GM12878 (cell line): ENCODE data around the gene ANK3.

ENCODE experiments used
- GABPA ChIP-seq: IDR thresholded peaks from 2 replicates; pipeline ENCODE4 v1.6.1; 2014; ENCODE audit warnings: antibody characterized with exemption, low read depth, mild to moderate bottlenecking, inconsistent platforms
- NBN ChIP-seq: fragments of 450-650 bp; IDR thresholded peaks from 2 replicates; pipeline ENCODE4 v1.6.1; 2016
- NFIC ChIP-seq: IDR thresholded peaks from 2 replicates; pipeline ENCODE4 v1.6.1; 2012; ENCODE audit warnings: low read depth, mild to moderate bottlenecking, inconsistent platforms, low read length, moderate library complexity
- NFXL1 ChIP-seq: fragments of 450-650 bp; IDR thresholded peaks from 2 replicates; pipeline ENCODE4 v1.6.1; 2017; ENCODE audit warnings: antibody characterized with exemption, mild to moderate bottlenecking, borderline replicate concordance
- POLR2AphosphoS5 ChIP-seq: IDR thresholded peaks from 2 replicates; pipeline ENCODE4 v1.6.1; 2011; ENCODE audit warnings: mild to moderate bottlenecking, low read length, inconsistent platforms
- TF ChIP-seq, protein P1 (sequence below), 3 experiments: IDR thresholded peaks in 2 of 3; conservative IDR thresholded peaks in 1 of 3; 2 replicates each; pipeline ENCODE4 v1.5.1; 2011; ENCODE audit warnings: low read depth in 3 of 3, low read length in 3 of 3, mild to moderate bottlenecking in 3 of 3, control low read depth in 2 of 3, moderate library complexity in 2 of 3, inconsistent platforms in 1 of 3, mixed read lengths in 1 of 3; ENCODE audit not compliant: control insufficient read depth in 2 of 3, insufficient read depth in 1 of 3; ENCODE audit errors: extremely low read depth in 1 of 3
- TF ChIP-seq, protein P2 (sequence below): IDR thresholded peaks from 2 replicates; pipeline ENCODE4 v1.6.1; 2012; ENCODE audit warnings: mild to moderate bottlenecking, low read depth, low read length
- TF ChIP-seq, protein P3 (sequence below): IDR thresholded peaks from 2 replicates; pipeline ENCODE4 v1.6.1; 2012; ENCODE audit warnings: low read length, inconsistent platforms
- TF ChIP-seq, protein P4 (sequence below): IDR thresholded peaks from 2 replicates; pipeline ENCODE4 v1.6.1; 2012; ENCODE audit warnings: low read depth, low read length, improper control_type of control experiment

DNA sequence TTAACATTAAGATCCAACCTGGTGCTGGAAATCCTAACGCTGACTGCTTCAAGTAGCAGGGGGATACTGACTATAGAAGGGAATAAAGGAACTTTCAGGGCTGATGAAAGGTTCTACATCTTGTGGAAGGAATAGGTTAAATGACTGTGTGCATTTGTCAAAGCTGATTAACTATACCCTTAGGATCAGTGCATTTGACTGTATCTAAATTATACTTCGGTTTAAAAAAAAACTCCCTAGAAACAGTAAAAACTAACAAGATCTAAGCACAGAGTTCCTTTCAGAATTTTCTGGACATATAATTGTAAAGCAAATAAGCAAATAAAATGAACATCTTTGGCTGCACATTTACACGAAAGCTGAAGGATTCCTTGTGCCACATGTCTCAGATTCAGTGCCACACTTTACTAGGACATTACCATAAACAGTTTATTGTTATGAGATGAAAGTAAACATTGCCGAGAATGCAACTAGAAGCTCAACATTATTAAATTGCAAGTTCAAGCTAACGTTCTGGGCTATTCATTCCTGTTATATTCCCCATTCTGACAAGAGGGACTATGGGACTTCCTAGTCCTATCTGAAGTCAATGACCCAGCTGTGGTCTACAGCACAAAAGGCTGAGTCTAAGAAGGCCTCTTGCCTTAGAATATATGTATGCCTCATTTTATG lies 20.7 kb downstream of the ANK3 start:
- TF ChIP-seq, protein P1, sequence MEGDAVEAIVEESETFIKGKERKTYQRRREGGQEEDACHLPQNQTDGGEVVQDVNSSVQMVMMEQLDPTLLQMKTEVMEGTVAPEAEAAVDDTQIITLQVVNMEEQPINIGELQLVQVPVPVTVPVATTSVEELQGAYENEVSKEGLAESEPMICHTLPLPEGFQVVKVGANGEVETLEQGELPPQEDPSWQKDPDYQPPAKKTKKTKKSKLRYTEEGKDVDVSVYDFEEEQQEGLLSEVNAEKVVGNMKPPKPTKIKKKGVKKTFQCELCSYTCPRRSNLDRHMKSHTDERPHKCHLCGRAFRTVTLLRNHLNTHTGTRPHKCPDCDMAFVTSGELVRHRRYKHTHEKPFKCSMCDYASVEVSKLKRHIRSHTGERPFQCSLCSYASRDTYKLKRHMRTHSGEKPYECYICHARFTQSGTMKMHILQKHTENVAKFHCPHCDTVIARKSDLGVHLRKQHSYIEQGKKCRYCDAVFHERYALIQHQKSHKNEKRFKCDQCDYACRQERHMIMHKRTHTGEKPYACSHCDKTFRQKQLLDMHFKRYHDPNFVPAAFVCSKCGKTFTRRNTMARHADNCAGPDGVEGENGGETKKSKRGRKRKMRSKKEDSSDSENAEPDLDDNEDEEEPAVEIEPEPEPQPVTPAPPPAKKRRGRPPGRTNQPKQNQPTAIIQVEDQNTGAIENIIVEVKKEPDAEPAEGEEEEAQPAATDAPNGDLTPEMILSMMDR (IDR thresholded peaks at IDR 0.05 in 2 of 3, conservative IDR thresholded peaks at IDR 0.05 in 1 of 3; ENCODE audit: control insufficient read depth in 2 of 3, extremely low read depth in 1 of 3, insufficient read depth in 1 of 3, low read depth in 3 of 3, low read length in 3 of 3): no peak
- TF ChIP-seq POLR2AphosphoS5 (no peak), NBN (no peak), NFXL1 (no peak), NFIC (no peak), GABPA (no peak)
- TF ChIP-seq, protein P2, sequence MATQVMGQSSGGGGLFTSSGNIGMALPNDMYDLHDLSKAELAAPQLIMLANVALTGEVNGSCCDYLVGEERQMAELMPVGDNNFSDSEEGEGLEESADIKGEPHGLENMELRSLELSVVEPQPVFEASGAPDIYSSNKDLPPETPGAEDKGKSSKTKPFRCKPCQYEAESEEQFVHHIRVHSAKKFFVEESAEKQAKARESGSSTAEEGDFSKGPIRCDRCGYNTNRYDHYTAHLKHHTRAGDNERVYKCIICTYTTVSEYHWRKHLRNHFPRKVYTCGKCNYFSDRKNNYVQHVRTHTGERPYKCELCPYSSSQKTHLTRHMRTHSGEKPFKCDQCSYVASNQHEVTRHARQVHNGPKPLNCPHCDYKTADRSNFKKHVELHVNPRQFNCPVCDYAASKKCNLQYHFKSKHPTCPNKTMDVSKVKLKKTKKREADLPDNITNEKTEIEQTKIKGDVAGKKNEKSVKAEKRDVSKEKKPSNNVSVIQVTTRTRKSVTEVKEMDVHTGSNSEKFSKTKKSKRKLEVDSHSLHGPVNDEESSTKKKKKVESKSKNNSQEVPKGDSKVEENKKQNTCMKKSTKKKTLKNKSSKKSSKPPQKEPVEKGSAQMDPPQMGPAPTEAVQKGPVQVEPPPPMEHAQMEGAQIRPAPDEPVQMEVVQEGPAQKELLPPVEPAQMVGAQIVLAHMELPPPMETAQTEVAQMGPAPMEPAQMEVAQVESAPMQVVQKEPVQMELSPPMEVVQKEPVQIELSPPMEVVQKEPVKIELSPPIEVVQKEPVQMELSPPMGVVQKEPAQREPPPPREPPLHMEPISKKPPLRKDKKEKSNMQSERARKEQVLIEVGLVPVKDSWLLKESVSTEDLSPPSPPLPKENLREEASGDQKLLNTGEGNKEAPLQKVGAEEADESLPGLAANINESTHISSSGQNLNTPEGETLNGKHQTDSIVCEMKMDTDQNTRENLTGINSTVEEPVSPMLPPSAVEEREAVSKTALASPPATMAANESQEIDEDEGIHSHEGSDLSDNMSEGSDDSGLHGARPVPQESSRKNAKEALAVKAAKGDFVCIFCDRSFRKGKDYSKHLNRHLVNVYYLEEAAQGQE: no peak
- TF ChIP-seq, protein P3, sequence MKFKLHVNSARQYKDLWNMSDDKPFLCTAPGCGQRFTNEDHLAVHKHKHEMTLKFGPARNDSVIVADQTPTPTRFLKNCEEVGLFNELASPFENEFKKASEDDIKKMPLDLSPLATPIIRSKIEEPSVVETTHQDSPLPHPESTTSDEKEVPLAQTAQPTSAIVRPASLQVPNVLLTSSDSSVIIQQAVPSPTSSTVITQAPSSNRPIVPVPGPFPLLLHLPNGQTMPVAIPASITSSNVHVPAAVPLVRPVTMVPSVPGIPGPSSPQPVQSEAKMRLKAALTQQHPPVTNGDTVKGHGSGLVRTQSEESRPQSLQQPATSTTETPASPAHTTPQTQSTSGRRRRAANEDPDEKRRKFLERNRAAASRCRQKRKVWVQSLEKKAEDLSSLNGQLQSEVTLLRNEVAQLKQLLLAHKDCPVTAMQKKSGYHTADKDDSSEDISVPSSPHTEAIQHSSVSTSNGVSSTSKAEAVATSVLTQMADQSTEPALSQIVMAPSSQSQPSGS: no peak
- TF ChIP-seq, protein P4, sequence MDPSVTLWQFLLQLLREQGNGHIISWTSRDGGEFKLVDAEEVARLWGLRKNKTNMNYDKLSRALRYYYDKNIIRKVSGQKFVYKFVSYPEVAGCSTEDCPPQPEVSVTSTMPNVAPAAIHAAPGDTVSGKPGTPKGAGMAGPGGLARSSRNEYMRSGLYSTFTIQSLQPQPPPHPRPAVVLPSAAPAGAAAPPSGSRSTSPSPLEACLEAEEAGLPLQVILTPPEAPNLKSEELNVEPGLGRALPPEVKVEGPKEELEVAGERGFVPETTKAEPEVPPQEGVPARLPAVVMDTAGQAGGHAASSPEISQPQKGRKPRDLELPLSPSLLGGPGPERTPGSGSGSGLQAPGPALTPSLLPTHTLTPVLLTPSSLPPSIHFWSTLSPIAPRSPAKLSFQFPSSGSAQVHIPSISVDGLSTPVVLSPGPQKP: no peak
